H1 (cell line): ENCODE data around the gene SSBP3. TPM values are rescaled to one million over a fixed set of nuclear protein-coding genes. Genes with fewer than 3 reads are reported as not detected.

ENCODE experiments used
- BACH1 ChIP-seq: IDR thresholded peaks from 2 replicates; pipeline ENCODE4 v1.6.1; 2012; ENCODE audit warnings: low read length, improper control_type of control experiment
- POLR2A ChIP-seq, 2 experiments: IDR thresholded peaks; 1 replicate in 1 of 2; 2 replicates in 1 of 2; pipeline ENCODE4 v1.6.1; 2011; ENCODE audit warnings: low read depth in 2 of 2, low read length in 2 of 2, mild to moderate bottlenecking in 2 of 2; ENCODE audit errors: control extremely low read depth in 1 of 2
- POU5F1 ChIP-seq: IDR thresholded peaks from 2 replicates; pipeline ENCODE4 v1.6.1; 2011; ENCODE audit warnings: low read depth, mild to moderate bottlenecking, low read length, moderate library complexity
- RFX5 ChIP-seq: IDR thresholded peaks from 2 replicates; pipeline ENCODE4 v1.6.1; 2011; ENCODE audit warnings: low read depth, low read length, improper control_type of control experiment, borderline replicate concordance
- SP2 ChIP-seq: IDR thresholded peaks from 2 replicates; pipeline ENCODE4 v1.6.1; 2012; ENCODE audit warnings: mild to moderate bottlenecking, low read length, inconsistent platforms
- polyA plus RNA-seq, 7 experiments: library from polyadenylated mRNA; depleted of rRNA in 3 of 7; stranded (reverse) in 5 of 7; unstranded in 2 of 7; fragments of >200 nt in 5 of 7; fragments of 200-250 nt in 2 of 7; gene quantifications; 1 replicate in 5 of 7; 2 replicates in 1 of 7; 4 replicates in 1 of 7; pipeline versions ENCODE4 v1.2.1 to v1.2.3, GENCODE V29; 2011 to 2013; ENCODE audit warnings: missing spikeins in 2 of 7, mixed read lengths in 2 of 7
- total RNA-seq: library from RNA; stranded (reverse); fragmentation: NEBNext Ultra II Directional; extraction: Animal tissue kit (Norgen Biotek cat#: 25700); gene quantifications from 2 replicates; pipeline ENCODE4 v1.2.1, GENCODE V29; 2021
- TF ChIP-seq, protein P1 (sequence below): IDR thresholded peaks from 2 replicates; pipeline ENCODE4 v1.6.1; 2012; ENCODE audit warnings: inconsistent platforms
- TF ChIP-seq, protein P2 (sequence below): fragments of 300-600 bp; sonication (generic); IDR thresholded peaks from 2 replicates; pipeline ENCODE4 v1.7.1; 2012; ENCODE audit warnings: low read length, moderate library complexity, mild to moderate bottlenecking, inconsistent platforms; ENCODE audit not compliant: insufficient replicate concordance
- TF ChIP-seq, protein P3 (sequence below): IDR thresholded peaks from 2 replicates; pipeline ENCODE4 v1.6.1; 2012; ENCODE audit warnings: low read length, inconsistent platforms

SSBP3 gene
- total and polyA plus RNA-seq, 2 of the 8 experiments (the other 6 are each of a cell fraction or from before 2014, with no cell fraction given): 99.7 to 133 TPM

DNA sequence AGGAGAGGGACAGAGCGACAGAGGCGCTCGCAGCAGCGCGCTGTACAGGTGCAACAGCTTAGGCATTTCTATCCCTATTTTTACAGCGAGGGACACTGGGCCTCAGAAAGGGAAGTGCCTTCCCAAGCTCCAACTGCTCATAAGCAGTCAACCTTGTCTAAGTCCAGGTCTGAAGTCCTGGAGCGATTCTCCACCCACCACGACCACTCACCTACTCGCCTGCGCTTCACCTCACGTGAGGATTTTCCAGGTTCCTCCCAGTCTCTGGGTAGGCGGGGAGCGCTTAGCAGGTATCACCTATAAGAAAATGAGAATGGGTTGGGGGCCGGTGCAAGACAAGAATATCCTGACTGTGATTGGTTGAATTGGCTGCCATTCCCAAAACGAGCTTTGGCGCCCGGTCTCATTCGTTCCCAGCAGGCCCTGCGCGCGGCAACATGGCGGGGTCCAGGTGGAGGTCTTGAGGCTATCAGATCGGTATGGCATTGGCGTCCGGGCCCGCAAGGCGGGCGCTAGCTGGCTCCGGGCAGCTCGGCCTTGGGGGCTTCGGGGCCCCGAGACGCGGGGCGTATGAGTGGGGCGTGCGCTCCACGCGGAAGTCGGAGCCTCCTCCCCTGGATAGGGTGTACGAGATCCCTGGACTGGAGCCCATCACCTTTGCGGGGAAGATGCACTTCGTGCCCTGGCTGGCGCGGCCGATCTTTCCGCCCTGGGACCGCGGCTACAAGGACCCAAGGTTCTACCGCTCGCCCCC lies 206.3 kb downstream of the SSBP3 start, which contains the start of the genes CYB5RL and MRPL37 (continued):
- TF ChIP-seq, protein P1, sequence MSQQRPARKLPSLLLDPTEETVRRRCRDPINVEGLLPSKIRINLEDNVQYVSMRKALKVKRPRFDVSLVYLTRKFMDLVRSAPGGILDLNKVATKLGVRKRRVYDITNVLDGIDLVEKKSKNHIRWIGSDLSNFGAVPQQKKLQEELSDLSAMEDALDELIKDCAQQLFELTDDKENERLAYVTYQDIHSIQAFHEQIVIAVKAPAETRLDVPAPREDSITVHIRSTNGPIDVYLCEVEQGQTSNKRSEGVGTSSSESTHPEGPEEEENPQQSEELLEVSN: peak; percentile 25; the same call in 1 of the 2 replicates
- TF ChIP-seq POU5F1: no peak
- TF ChIP-seq, protein P2, sequence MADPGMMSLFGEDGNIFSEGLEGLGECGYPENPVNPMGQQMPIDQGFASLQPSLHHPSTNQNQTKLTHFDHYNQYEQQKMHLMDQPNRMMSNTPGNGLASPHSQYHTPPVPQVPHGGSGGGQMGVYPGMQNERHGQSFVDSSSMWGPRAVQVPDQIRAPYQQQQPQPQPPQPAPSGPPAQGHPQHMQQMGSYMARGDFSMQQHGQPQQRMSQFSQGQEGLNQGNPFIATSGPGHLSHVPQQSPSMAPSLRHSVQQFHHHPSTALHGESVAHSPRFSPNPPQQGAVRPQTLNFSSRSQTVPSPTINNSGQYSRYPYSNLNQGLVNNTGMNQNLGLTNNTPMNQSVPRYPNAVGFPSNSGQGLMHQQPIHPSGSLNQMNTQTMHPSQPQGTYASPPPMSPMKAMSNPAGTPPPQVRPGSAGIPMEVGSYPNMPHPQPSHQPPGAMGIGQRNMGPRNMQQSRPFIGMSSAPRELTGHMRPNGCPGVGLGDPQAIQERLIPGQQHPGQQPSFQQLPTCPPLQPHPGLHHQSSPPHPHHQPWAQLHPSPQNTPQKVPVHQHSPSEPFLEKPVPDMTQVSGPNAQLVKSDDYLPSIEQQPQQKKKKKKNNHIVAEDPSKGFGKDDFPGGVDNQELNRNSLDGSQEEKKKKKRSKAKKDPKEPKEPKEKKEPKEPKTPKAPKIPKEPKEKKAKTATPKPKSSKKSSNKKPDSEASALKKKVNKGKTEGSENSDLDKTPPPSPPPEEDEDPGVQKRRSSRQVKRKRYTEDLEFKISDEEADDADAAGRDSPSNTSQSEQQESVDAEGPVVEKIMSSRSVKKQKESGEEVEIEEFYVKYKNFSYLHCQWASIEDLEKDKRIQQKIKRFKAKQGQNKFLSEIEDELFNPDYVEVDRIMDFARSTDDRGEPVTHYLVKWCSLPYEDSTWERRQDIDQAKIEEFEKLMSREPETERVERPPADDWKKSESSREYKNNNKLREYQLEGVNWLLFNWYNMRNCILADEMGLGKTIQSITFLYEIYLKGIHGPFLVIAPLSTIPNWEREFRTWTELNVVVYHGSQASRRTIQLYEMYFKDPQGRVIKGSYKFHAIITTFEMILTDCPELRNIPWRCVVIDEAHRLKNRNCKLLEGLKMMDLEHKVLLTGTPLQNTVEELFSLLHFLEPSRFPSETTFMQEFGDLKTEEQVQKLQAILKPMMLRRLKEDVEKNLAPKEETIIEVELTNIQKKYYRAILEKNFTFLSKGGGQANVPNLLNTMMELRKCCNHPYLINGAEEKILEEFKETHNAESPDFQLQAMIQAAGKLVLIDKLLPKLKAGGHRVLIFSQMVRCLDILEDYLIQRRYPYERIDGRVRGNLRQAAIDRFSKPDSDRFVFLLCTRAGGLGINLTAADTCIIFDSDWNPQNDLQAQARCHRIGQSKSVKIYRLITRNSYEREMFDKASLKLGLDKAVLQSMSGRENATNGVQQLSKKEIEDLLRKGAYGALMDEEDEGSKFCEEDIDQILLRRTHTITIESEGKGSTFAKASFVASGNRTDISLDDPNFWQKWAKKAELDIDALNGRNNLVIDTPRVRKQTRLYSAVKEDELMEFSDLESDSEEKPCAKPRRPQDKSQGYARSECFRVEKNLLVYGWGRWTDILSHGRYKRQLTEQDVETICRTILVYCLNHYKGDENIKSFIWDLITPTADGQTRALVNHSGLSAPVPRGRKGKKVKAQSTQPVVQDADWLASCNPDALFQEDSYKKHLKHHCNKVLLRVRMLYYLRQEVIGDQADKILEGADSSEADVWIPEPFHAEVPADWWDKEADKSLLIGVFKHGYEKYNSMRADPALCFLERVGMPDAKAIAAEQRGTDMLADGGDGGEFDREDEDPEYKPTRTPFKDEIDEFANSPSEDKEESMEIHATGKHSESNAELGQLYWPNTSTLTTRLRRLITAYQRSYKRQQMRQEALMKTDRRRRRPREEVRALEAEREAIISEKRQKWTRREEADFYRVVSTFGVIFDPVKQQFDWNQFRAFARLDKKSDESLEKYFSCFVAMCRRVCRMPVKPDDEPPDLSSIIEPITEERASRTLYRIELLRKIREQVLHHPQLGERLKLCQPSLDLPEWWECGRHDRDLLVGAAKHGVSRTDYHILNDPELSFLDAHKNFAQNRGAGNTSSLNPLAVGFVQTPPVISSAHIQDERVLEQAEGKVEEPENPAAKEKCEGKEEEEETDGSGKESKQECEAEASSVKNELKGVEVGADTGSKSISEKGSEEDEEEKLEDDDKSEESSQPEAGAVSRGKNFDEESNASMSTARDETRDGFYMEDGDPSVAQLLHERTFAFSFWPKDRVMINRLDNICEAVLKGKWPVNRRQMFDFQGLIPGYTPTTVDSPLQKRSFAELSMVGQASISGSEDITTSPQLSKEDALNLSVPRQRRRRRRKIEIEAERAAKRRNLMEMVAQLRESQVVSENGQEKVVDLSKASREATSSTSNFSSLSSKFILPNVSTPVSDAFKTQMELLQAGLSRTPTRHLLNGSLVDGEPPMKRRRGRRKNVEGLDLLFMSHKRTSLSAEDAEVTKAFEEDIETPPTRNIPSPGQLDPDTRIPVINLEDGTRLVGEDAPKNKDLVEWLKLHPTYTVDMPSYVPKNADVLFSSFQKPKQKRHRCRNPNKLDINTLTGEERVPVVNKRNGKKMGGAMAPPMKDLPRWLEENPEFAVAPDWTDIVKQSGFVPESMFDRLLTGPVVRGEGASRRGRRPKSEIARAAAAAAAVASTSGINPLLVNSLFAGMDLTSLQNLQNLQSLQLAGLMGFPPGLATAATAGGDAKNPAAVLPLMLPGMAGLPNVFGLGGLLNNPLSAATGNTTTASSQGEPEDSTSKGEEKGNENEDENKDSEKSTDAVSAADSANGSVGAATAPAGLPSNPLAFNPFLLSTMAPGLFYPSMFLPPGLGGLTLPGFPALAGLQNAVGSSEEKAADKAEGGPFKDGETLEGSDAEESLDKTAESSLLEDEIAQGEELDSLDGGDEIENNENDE: no peak
- peak; percentile 78 for TF ChIP-seq SP2
- TF ChIP-seq, protein P3, sequence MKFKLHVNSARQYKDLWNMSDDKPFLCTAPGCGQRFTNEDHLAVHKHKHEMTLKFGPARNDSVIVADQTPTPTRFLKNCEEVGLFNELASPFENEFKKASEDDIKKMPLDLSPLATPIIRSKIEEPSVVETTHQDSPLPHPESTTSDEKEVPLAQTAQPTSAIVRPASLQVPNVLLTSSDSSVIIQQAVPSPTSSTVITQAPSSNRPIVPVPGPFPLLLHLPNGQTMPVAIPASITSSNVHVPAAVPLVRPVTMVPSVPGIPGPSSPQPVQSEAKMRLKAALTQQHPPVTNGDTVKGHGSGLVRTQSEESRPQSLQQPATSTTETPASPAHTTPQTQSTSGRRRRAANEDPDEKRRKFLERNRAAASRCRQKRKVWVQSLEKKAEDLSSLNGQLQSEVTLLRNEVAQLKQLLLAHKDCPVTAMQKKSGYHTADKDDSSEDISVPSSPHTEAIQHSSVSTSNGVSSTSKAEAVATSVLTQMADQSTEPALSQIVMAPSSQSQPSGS: no peak
- TF ChIP-seq POLR2A (IDR thresholded peaks at IDR 0.05; ENCODE audit: control extremely low read depth in 1 of 2, low read depth in 2 of 2, low read length in 2 of 2): peak; percentile 78 to 98
- TF ChIP-seq BACH1: no peak
- TF ChIP-seq RFX5: no peak
